HG03196 (cell line): ENCODE results near the gene IGFL2.
"Not testable (repeated sequence)": the region's sequence is repeated elsewhere in the genome, so short reads cannot be mapped to it uniquely, and the experiment has no call there.

Source experiments
- ATAC-seq: cut with Tn5 transposase; IDR thresholded peaks from one replicate; pipeline ENCODE4 v1.9.1; 2021; ENCODE audit not compliant: unreplicated experiment

IGFL2 gene

DNA sequence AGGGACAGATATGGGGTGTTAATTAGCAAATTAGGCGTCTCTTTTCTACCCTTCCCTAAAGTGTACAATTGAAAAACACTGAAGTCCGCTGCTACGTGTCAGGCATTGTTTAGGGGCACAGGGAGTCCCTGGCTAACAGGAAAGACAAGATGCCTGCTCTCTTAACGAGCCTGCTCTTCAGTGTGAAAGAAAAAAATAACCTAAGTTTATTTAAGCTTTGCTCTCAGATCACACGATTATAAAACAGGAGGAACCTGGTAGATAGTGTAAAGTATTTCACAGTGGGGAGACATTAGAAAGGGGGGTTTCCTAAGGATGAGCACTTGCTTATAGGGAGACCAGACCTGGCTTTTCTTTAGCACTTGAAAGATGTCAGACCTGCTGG, 38.7 kb downstream of the IGFL2 start:
- ATAC-seq = no peak

DNA sequence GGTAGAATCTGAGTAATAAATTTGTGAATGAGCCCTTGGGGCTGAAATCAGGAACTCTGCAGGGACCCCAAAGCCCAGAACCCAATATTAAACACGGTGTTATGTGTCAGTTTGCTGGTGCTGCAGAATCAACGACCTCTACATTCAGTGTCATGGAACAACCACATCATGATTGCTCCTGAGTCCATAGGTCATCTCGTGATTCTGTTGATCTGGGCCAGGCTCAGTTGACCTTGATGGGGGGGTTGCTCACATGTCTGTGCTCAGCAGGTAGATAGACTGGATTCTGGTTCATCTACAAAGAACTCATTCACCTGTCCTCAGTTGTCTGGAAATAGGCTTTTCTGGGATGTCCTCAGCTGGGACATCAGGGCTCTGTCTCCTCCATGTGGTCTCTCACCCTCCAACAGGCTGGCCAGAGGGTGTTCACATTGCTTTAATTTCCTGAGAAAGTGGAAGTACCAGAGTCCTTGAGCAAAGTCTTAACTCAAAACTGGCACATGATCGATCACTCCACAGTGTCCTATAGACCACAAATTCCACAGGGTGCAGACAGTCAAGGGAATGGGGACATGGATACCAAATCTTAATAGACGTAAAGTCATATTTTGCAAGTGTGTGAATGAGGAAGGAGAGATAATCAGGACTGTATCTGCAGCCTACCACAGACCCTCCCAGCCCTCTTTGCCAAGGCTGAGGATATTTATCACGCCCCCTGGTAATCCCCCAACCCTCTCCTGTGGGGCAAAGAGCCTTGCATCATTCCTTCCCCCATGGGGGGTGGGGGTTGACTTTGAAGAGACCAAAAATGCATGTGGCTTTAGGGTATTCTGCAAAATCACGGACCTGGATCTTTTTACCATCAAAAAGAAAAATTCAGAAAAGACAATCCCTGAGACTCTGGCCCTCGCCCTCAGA, 42.2 kb downstream of the IGFL2 start:
- ATAC-seq = no peak

DNA sequence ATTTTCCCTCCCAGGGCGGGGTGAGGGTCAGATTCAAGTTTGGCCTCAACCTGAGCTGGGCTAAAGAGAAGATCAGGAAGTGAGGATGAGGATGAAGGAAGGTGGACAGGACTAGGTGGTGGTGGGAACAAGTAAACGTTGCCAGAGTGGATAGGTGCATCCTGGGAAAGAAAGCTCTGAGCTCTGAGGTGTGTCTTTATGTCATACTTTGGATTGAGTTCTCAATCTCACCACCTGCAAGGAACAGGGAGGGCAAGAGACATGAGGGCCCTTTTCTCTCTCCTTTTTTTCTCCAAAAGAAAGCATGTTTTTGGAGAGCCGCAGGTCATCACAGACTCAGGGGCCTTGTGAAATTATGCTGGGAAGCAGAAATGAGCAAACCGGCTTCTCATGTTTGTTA, 43.3 kb downstream of the IGFL2 start:
- no peak for ATAC-seq

DNA sequence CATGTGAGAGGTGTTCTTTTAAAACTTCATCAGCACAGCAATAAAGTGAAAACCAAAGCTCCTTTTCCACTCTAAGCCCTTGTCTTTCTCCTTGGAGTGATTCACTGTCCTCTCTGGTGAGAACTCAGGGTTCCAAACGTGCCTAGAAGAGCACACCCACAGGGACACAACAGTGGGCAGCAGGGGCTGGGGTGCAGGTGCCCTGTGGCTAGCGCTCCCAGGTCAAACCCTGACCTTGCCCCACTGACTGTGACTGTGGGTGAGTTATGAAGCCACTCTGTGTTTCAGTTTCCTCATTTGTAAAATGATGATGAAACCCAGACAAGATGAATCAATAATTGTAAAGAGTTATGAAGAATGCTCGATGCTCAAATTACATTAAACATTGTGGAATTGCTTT, 43.9 kb downstream of the IGFL2 start:
- no peak for ATAC-seq

DNA sequence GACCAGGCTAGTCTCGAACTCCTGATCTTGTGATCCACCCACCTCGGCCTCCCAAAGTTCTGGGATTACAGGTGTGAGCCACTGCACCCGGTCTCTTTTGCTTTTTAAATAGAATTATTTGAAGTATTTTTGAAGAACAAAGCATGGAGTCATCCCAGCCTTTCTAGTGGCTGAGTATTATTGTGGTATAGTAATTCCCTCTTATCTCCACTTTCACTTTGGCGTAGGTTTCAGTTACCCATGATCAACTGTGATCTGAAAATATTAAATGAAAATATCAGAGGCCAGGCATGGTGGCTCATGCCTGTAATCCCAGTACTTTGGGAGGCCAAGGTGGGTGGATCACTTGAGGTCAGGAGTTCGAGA, 44.6 kb downstream of the IGFL2 start:
- ATAC-seq = not testable (repeated sequence)

DNA sequence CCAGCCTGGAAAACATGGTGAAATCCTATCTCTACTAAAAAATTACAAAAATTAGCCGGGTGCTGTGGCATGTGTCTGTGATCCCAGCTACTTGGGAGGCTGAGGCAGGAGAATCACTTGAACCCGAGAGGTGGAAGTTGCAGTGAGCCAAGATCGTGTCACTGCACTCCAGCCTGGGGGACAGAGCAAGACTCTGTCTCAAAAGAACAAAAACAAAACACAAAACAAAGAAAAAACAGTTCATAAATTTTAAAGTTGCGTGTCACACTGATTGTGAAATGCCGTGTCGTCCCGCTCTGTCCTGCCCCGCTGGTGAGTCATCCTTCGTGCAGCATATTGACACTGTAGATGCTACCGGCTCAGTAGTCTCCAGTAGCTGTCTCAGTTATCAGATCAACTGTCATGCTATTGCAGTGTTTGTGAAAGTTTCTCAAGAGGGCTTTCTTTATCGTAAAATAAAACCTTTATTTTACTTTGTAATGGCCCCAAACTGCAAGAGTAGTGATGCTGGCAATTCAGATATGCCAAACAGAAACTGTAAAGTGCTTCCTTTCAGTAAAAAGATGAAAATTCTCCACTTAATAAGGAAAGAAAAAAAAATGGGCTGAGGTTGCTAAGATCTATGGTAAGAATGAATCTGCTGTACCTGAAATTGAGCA, 45.1 kb downstream of the IGFL2 start:
- ATAC-seq = no peak

DNA sequence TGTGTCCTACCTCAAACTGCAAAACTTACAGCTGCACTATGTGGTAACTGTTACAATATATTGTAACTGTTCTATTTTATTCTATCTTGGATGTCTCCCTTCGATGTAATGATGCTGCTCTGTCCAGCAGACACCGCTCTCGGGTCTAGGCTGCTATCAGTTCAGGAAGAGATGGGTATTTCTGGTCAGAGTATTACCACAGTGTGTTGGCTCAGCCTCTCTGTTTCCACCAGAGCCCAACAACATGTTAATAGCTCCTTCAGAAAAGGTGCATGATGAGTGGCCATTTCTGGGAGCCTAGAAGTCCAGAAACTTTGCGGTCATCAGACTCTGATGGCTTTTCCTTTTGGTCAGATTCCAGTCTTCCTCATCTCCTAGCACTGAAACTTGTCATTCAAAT, 45.6 kb downstream of the IGFL2 start:
- ATAC-seq = no peak

DNA sequence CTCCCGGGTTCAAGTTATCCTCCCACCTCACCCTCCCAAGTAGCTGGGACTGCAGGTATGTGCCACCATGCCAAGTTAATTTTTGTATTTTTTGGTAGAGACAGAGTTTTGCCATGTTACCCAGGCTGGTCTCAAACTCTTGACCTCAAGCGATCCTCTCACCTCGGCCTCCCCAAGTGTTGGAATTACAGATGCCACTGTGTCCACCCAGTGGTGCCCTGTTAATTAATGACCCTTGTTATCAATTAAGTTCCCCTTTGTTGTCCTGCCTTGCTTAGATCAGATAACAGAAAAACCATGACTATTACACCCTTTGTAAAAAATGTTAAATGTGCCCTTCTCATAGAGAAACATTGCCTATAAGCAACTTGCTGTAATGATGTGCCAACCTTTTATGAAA, 47.1 kb downstream of the IGFL2 start:
- no peak for ATAC-seq

DNA sequence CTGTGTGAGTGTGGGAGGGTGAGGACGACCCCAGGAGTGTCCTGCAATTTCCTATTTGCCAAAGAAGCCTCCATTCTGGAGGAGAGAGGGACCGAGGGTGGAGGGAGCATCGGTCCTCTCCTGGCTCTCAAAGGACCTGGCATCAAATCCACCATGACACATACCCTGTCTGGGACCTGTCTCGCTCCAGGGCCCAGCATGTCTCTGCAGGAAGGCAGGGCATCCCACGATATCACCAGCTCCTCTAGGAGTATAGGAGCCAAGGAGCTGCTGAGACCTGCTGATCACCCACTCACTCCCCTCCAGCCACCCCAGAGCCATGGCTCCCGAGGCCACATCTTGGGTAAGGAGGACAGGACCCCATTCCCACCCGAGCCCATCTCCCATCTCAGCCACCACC, 47.9 kb downstream of the IGFL2 start:
- not testable (repeated sequence) for ATAC-seq

DNA sequence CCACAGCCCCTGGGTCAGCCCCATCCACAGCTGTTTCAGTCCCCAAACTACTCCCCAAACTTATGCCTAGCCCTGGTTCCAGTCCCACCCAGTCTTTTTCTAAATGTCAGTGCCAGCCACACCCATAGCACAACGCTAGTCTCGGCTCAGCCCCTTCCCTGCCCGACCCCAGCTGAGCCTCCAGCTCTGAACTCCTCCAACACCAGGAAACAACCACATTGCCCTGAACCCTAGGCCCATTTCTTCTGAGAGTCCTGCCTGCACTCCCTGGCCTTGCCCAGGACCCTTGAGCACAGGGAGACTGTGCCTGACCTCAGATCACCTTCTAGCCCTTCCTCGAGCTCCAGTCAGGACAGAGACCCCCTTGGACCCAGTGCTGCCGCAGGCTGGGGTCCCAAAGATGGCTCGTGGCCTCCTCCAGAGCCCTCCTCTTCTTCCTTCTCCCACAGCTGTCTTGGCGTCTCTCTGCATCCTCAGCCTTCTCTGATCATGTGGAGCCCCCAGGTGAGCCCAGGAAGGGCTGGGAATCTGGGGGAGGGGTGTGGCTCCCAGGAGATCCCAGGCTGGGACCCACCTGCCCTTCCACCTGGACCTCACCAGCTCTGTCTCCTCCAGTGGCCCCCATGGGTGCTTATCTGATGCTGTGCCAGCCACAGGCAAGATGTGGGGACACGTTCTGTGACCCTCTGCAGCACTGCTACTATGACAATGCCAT, 48.5 kb downstream of the IGFL2 start:
- no peak for ATAC-seq

DNA sequence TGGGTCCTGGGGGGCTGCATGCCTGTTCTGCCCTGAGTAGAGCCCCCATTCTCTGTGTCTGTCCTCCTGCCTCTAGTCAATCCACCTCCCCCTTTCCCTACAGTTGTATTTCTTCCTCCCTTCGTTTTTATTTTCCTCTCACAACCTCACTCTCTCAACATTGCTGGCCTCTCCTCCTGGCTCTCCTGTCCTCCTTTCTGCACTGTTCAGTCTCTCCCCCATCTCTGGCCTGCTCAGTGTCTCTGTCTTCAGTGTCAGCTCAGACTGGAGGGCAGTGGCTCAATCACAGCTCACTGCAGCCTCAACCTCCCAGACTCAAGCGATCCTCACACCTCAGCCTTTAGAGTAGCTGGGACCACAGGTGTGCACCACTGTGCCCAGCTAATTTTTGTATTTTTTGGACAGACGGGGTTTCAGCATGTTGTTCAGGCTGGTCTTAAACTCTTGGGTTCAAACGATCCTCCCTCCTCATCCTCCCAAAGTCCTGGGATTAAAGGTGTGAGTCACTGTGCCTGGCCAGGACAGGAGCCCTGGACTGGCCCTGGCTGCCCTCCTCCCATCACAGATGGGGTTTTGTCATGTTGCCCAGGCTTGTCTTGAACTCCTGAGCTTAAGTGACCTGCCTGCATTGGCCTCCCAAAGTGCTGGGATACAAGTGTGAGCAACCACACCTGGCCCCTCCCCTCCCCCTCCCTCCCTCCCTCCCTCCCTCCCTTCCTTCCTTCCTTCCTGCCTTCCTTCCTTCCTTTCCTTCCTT, 49.5 kb downstream of the IGFL2 start:
- ATAC-seq = no peak

DNA sequence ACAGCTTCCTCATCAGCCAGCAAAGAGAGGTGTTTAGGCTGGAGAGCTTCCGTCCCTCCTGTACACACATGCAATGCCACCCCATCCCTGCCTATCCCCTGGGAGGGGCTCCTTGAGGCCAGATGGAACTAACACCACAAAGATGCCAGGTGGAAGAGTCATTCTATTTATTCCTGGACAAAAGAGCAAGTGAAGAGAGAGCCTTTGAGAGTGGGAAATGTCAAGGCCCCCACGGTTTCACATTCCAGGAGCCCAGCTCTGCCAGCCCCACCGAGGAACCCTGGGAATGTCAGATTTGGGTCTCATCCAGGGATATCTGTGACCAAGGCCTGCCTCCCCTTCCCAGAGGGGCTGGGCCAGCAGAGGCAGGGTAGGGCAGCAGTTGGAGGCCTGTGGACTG, 50.7 kb downstream of the IGFL2 start:
- ATAC-seq = no peak

DNA sequence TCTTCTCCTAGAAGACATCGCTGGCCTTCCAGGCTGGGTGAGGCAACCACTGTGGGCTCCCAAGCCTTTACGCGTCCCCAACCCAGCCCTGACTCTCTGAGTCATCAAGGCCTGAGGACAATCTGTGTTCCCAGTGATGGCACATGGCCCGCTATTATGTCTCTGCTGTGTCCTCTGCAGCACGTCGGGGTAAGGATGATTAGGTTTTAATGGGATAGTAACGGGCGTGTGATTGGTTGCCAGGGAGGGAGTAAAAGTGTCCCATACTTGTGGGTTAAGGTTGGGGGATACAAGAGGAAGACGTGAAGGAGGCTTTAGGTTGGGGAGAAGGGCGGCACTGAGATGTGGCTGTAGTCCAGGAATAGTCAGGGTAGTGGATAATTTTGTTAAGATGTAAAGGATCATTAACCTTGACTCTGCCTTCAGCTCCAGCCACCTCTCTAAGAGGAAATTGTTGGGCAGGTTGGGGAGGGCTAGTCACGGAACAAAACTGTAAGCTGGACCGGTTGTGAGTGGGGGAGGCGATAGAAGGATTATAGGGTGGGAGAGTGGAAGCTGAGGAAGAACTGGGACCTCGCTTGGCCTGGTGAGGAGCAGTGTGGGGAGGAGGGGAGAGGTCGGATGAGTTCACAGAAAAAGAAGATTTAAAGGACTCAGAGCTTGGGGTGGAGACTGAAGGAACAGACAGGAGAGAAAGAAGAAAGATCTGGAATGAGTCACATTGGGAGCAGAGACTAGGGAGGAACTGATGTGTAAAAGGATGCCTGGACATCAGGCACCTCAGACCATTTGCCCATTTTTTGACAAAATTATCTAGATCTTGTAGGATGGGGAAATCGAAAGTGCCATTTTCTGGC, 53.6 kb downstream of the IGFL2 start:
- ATAC-seq = no peak

DNA sequence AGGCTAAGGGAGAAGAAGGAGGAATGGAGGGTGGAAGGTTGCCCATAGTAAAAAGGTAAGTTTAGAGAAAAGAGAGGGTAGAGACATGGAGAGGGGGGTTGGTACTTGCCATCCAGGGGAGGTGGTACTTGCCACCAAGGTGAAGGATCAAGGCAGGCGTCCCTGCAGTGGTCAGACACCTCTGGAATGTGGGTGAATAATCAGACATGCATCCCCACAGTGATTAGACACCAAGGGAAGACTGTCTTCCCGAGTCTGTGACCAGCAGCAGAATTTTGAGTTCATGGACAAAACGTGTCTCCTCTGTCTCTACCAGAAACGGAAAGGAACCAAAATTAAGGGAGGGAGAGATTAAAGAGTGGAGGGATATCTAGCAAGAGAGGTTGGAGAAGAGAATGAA, 54.4 kb downstream of the IGFL2 start:
- ATAC-seq = no peak

DNA sequence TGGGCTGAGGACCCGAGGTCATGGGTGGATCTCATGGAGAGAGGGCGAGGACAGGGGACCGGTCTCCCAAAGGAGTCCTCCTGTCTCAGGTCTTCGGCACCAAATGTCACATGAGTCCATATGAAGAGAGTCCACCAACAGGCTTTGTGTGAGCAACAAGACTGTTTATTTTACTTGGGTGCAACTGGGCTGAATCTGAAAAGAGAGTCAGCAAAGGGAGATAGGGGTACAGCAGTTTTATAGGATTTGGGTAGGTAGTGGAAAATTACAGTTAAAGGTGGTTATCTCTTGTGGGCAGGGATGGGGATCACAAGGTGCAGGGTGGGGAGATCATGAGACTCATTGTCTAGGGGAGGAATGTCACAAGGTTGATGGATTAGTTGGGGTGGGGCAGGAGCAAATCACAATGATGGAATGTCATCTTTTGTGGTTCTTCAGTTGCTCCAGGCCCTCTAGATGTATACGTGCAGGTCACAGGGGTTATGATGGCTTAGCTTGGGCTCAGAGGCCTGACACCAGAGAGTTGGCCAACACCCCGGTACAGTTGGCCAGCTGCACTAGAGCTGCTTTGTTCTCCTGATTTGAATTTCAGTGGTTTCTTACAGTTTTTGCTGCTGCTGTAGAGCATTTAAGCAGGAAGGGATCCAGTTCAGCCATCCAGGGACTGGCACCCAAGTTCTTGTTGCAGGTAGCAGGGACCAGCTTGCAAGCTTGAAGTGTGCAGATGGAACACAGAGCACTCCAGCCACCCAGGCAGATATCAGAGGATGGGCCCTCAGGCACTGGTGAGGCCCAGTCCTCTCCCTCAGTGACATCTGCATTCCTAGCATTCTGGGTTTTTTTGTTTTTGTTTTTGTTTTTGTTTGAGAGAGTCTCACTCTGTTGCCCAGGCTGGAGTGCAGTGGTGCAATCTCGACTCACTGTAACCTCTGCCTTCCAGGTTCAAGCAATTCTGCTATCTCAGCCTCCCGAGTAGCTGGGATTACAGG, 55.1 kb downstream of the IGFL2 start:
- ATAC-seq = no peak

DNA sequence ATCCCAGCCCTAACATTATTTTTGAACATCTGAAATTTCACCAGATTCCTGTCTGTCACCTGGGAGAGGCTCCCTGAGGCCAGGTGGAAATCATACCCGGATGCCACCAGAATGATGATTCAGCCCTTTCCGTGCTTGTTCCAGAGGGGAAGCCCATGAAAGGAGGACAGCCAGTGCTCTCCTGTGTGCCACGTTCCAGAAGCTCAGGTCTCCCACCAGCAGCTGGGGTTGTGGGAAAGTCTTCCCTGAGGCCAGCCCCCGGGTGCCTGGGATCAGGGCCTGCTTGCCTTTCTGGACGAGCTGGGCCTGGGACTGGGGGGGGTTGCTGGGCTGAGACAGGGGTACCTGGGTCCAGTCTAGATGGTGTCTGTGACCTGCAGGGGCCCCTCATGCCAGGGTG, 56.0 kb downstream of the IGFL2 start:
- no peak for ATAC-seq

DNA sequence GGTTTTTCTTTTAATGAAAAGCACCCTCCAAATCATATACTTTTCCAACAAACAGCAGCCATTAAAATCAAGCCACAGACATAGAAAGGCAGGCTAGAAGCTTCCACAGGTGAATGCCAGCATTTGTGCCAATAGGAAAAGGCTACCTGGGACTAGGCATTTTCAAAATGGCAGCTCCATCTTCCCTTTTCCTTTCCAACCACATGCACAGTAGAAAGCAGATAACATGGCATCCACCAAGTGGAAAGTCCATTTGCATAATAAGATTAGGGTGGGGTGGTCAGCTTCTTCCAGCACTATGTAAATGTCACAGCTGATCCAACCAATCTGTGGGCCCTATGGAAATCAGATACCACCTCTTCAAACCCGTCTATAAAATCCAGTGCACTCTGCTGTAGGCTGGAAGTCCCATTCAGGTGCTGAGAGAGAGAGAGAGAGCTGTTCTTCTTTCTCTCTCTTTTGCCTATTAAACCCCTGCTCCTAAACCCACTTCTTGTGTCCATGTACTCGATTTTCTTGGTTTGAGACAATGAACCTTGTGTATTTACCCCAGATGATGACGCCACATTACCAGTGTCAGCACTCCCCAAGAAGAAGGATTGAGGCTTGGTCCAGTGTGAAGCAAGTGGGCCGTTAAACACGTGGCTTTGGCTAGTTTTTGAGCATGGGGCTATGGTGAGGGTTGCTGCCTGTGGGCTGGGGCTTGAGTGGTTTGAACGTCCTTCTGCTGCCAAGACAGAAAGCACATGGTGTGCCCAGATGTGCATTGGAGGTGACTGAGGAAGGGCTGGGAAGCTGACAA, 57.3 kb downstream of the IGFL2 start:
- no peak for ATAC-seq

DNA sequence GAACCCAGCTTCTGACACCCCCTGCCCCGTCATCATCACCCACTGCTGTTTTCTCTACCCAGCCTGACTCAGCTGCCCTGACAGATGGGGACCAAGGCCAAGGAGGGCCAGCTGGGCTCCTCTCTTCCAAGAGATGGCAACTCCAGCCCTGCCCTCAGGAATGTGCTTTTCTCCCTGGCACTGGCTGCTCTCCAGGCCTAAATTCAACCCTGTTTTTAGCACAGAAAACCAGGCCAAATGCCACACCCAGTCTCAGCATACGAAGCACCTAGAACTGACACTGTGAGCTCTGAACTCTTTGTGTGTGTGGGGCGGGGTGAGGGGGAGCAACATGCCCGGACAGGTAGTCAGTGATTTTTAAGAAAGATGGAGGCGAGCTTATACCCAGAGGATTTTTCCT, 58.1 kb downstream of the IGFL2 start:
- no peak for ATAC-seq
